ENCODE results near the gene TMEM123. TPM values are rescaled to one million over a fixed set of nuclear protein-coding genes. Genes with fewer than 3 reads are reported as not detected.

Gene TMEM123
- total RNA-seq, 1 experiment from 2014 or later: 400 TPM

DNA sequence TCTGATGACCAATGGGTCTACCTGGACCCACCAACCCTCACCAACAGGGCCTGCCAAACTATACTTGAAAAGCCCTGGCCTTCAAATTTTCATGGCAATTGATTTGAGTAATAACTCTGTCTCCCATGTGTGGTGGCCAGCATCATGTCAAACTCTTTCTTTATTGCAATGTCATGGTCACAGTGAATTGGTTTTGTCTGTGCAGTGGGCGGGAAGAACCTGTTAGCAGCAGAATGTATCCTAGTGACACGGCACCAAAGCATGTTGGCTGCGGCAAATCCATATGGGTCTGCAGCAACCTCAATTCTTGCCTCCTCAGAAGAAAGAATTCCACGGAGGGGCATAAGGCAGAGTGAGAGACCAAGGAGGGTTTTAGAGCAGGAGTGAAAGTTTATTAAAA is 19.6 kb upstream of the TMEM123 start:
- Histone ChIP-seq H3K27me3 (replicated peaks; ENCODE audit: control insufficient read depth, insufficient read depth, low read length) (no peaks in the 10 kb centered on the region), H3K4me3 (ENCODE audit: low read depth, low read length) (no peak overlapping the region), H3K9me3 (no peaks in the 10 kb centered on the region), H3K4me1 (peaks cover 35% of the 10 kb centered on the region), H3K36me3 (ENCODE audit: control insufficient read depth, insufficient read depth, low read length) (no peaks in the 10 kb centered on the region)
- intact Hi-C loops (cut with micrococcal nuclease; ENCODE audit: unreplicated experiment): no loop called here
- peaks cover 10% of the 10 kb centered on the region for H3K9me3 Mint-ChIP-seq (ENCODE audit: unreplicated experiment)
- TF ChIP-seq, protein P1, sequence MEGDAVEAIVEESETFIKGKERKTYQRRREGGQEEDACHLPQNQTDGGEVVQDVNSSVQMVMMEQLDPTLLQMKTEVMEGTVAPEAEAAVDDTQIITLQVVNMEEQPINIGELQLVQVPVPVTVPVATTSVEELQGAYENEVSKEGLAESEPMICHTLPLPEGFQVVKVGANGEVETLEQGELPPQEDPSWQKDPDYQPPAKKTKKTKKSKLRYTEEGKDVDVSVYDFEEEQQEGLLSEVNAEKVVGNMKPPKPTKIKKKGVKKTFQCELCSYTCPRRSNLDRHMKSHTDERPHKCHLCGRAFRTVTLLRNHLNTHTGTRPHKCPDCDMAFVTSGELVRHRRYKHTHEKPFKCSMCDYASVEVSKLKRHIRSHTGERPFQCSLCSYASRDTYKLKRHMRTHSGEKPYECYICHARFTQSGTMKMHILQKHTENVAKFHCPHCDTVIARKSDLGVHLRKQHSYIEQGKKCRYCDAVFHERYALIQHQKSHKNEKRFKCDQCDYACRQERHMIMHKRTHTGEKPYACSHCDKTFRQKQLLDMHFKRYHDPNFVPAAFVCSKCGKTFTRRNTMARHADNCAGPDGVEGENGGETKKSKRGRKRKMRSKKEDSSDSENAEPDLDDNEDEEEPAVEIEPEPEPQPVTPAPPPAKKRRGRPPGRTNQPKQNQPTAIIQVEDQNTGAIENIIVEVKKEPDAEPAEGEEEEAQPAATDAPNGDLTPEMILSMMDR (IDR thresholded peaks at IDR 0.05; ENCODE audit: insufficient read depth in 1 of 2, low read depth in 1 of 2, low read length in 1 of 2, severe bottlenecking in 1 of 2, unreplicated experiment in 1 of 2): no peak
- no peaks in the 10 kb centered on the region for H3K27me3 Mint-ChIP-seq (ENCODE audit: insufficient read depth, unreplicated experiment)
- no peak overlapping the region for H3K4me3 Mint-ChIP-seq (ENCODE audit: unreplicated experiment)
- ChIA-PET POLR2A (no interaction called here), CTCF (no interaction called here)
- H3K4me1 Mint-ChIP-seq (ENCODE audit: low read depth, unreplicated experiment): peaks cover 34% of the 10 kb centered on the region
- H3K27ac Mint-ChIP-seq (ENCODE audit: unreplicated experiment): no peak overlapping the region
- BruUV-seq (replicated peaks): no TSS peak
- no peak for DNase-seq
- H3K36me3 Mint-ChIP-seq (ENCODE audit: insufficient read depth, unreplicated experiment): no peaks in the 10 kb centered on the region

DNA sequence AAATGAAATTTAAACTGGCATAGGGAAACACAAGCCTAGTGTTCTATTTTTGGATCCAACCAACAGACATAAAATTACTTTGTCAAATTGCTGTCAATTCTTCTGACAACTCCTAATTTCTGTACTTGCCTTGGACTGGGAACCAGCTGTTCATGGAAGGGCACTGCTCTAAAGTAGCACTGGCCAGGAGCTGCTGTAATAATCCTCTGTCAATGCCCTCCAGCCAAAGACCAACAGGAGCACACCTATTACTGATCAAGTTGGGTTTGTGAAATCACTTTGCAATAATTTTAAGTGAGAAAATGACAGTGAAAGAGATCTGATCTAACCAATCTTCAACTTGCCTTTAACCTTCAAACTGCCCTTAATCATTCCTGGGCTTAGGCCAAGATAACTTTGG is 18.9 kb upstream of the TMEM123 start:
- H3K4me3 Mint-ChIP-seq (ENCODE audit: unreplicated experiment): no peak overlapping the region
- TF ChIP-seq, protein P1 (IDR thresholded peaks at IDR 0.05; ENCODE audit: insufficient read depth in 1 of 2, low read depth in 1 of 2, low read length in 1 of 2, severe bottlenecking in 1 of 2, unreplicated experiment in 1 of 2): no peak
- CTCF ChIA-PET: no interaction called here
- Histone ChIP-seq H3K4me1 (peaks cover 35% of the 10 kb centered on the region), H3K27me3 (replicated peaks; ENCODE audit: control insufficient read depth, insufficient read depth, low read length) (no peaks in the 10 kb centered on the region), H3K9me3 (no peaks in the 10 kb centered on the region), H3K4me3 (ENCODE audit: low read depth, low read length) (no peak overlapping the region), H3K36me3 (ENCODE audit: control insufficient read depth, insufficient read depth, low read length) (no peaks in the 10 kb centered on the region)
- no peak overlapping the region for H3K27ac Mint-ChIP-seq (ENCODE audit: unreplicated experiment)
- peaks cover 10% of the 10 kb centered on the region for H3K9me3 Mint-ChIP-seq (ENCODE audit: unreplicated experiment)
- no peaks in the 10 kb centered on the region for H3K36me3 Mint-ChIP-seq (ENCODE audit: insufficient read depth, unreplicated experiment)
- H3K27me3 Mint-ChIP-seq (ENCODE audit: insufficient read depth, unreplicated experiment): no peaks in the 10 kb centered on the region
- BruUV-seq (replicated peaks): no TSS peak
- intact Hi-C loops (cut with micrococcal nuclease; ENCODE audit: unreplicated experiment): no loop called here
- POLR2A ChIA-PET: no interaction called here
- no peak for DNase-seq
- H3K4me1 Mint-ChIP-seq (ENCODE audit: low read depth, unreplicated experiment): peaks cover 35% of the 10 kb centered on the region

DNA sequence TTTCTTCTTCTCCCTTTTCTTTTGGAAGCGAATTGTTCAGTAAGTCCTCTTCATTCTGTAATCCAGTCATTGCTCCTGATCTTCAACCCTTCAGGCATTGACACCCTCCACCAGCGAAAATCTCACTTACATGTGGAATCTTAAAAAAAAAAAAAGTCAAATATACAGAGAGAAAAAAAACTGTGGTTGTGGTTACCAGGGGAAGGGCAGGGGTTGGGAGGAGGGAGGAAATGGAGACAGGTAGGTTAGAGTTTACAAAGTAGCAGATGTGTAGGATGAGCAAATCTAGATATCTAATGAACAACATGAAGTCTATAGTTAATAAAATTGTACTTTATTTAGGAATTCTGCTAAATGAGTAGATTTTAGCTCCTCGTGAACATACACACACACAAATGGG is 17.7 kb upstream of the TMEM123 start:
- intact Hi-C loops (cut with micrococcal nuclease; ENCODE audit: unreplicated experiment): no loop called here
- ChIA-PET CTCF (no interaction called here), POLR2A (no interaction called here)
- Mint-ChIP-seq H3K4me1 (ENCODE audit: low read depth, unreplicated experiment) (peaks cover 39% of the 10 kb centered on the region), H3K36me3 (ENCODE audit: insufficient read depth, unreplicated experiment) (no peaks in the 10 kb centered on the region), H3K4me3 (ENCODE audit: unreplicated experiment) (no peak overlapping the region), H3K27me3 (ENCODE audit: insufficient read depth, unreplicated experiment) (no peaks in the 10 kb centered on the region), H3K27ac (ENCODE audit: unreplicated experiment) (no peak overlapping the region), H3K9me3 (ENCODE audit: unreplicated experiment) (peaks cover 10% of the 10 kb centered on the region)
- Histone ChIP-seq H3K4me1 (peaks cover 36% of the 10 kb centered on the region), H3K27me3 (replicated peaks; ENCODE audit: control insufficient read depth, insufficient read depth, low read length) (no peaks in the 10 kb centered on the region), H3K36me3 (ENCODE audit: control insufficient read depth, insufficient read depth, low read length) (no peaks in the 10 kb centered on the region), H3K4me3 (ENCODE audit: low read depth, low read length) (no peak overlapping the region), H3K9me3 (no peaks in the 10 kb centered on the region)
- TF ChIP-seq, protein P1 (IDR thresholded peaks at IDR 0.05; ENCODE audit: insufficient read depth in 1 of 2, low read depth in 1 of 2, low read length in 1 of 2, severe bottlenecking in 1 of 2, unreplicated experiment in 1 of 2): no peak
- no TSS peak for BruUV-seq (replicated peaks)
- DNase-seq: no peak

All from Caco-2 (cell line).